Thymus (tissue), 11 donors: ENCODE measurements around the gene SOD2. TPM values are rescaled to one million over a fixed set of nuclear protein-coding genes. Genes with fewer than 3 reads are reported as not detected.
"Not testable (repeated sequence)": the region's sequence is repeated elsewhere in the genome, so short reads cannot be mapped to it uniquely, and the experiment has no call there.

Source experiments
- DNase-seq, 9 donors: peaks; one replicate each; pipeline ENCODE4 v3.0.0-alpha.2; 2013; ENCODE audit warnings: low spot score in 9 of 9, low read depth in 6 of 9, missing footprints in 1 of 9
- H3K27ac ChIP-seq, 2 donors: one replicate each; pipeline ENCODE4 v1.5.1; 2013; ENCODE audit warnings: control low read depth in 1 of 2, low read depth in 1 of 2, low read length in 1 of 2, mild to moderate bottlenecking in 1 of 2, moderate library complexity in 1 of 2
- H3K27me3 ChIP-seq, 2 donors: one replicate each; pipeline ENCODE4 v1.5.1; 2013; ENCODE audit warnings: low read length in 1 of 2; ENCODE audit not compliant: control insufficient read depth in 2 of 2, insufficient read depth in 1 of 2
- H3K36me3 ChIP-seq, 2 donors: one replicate each; pipeline ENCODE4 v1.5.1; 2013; ENCODE audit warnings: low read length in 1 of 2, mild to moderate bottlenecking in 1 of 2, moderate library complexity in 1 of 2; ENCODE audit not compliant: control insufficient read depth in 2 of 2, insufficient read depth in 2 of 2
- H3K4me1 ChIP-seq, 2 donors: one replicate each; pipeline ENCODE4 v1.5.1; 2013; ENCODE audit warnings: low read length in 2 of 2; ENCODE audit not compliant: control insufficient read depth in 2 of 2, insufficient read depth in 2 of 2
- H3K4me3 ChIP-seq, 2 donors: one replicate each; pipeline ENCODE4 v1.5.1; 2013; ENCODE audit warnings: low read length in 2 of 2, control low read depth in 1 of 2, mild to moderate bottlenecking in 1 of 2
- H3K9me3 ChIP-seq, 2 donors: one replicate each; pipeline ENCODE4 v1.5.1; 2013; ENCODE audit warnings: low read length in 1 of 2, mild to moderate bottlenecking in 1 of 2; ENCODE audit not compliant: control insufficient read depth in 2 of 2, insufficient read depth in 1 of 2
- WGBS: extraction: QIAGEN DNeasy Blood & Tissue Kit; methylation state at CpG from one replicate; pipeline ENCODE4 v1.1.7; 2013; 5-methylcytosine and 5-hydroxymethylcytosine counted together
- polyA plus RNA-seq: library from polyadenylated mRNA; stranded (reverse); fragments of 200-250 nt; gene quantifications from one replicate; pipeline ENCODE4 v1.2.3, GENCODE V29; 2013
- total RNA-seq: library from RNA; stranded (reverse); fragments of 120-200 nt; gene quantifications from one replicate; pipeline ENCODE4 v1.2.4, GENCODE V29; 2013
- donor health status: healthy.

SOD2 gene
- total and polyA plus RNA-seq, 2 donors: 68.0 to 759 TPM

GRCh38 chr6:159691133-159691962, 1.7 kb downstream of the SOD2 start:
- Histone ChIP-seq H3K4me3 (peak overlapping the region; percentile 69 to 86), H3K4me1 (peaks cover 12 to 27% of the 10 kb centered on the region in 2 donors), H3K36me3 (peaks cover 12 to 21% of the 10 kb centered on the region in 2 donors), H3K27me3 (no peaks in the 10 kb centered on the region), H3K9me3 (peaks cover 0 to 3% of the 10 kb centered on the region in 2 donors), H3K27ac (peak overlapping the region; percentile 20 to 39)
- 24% methylated on average over 11 of the region's 11 CpGs for WGBS
- peak in 8 of 9 donors; percentile 56 to 87 (median 62) for DNase-seq

DNA sequence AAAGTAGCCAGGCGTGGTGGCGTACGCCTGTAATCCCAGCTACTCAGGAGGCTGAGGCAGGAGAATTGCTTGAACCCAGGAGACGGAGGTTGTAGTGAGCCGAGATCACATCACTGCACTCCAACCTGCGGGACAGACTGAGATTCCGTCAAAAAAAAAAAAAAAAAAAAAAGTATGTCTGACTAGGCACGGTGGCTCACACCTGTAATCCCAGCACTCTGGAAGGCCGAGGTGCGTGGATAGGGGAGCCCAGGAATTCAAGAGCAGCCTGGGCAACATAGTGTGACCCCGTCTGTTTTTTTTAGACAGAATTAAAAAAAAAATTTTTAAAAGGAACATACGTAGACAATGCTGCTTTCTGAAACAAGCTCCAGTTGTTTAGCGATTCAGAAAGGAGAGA, 2.9 kb downstream of the SOD2 start:
- not testable (repeated sequence) for H3K27ac ChIP-seq, H3K4me3 ChIP-seq, H3K27me3 ChIP-seq, DNase-seq, H3K9me3 ChIP-seq
- H3K4me1 ChIP-seq: peaks cover 12 to 27% of the 10 kb centered on the region in 2 donors
- H3K36me3 ChIP-seq: peaks cover 12 to 27% of the 10 kb centered on the region in 2 donors
- 98% methylated on average over 13 of the region's 13 CpGs for WGBS

- peaks cover 13 to 32% of the 10 kb centered on the region in 2 donors for H3K36me3 ChIP-seq
- H3K9me3 ChIP-seq: peaks cover 0 to 3% of the 10 kb centered on the region in 2 donors
- H3K4me1 ChIP-seq: peaks cover 4 to 17% of the 10 kb centered on the region in 2 donors
- no peak overlapping the region for H3K4me3 ChIP-seq
- no peaks in the 10 kb centered on the region for H3K27me3 ChIP-seq
- no peak for DNase-seq
- no peak overlapping the region for H3K27ac ChIP-seq
- 87% methylated on average over 6 of the region's 6 CpGs for WGBS
Measured at GRCh38 chr6:159689001-159689400, 4.0 kb downstream of the SOD2 start.

DNA sequence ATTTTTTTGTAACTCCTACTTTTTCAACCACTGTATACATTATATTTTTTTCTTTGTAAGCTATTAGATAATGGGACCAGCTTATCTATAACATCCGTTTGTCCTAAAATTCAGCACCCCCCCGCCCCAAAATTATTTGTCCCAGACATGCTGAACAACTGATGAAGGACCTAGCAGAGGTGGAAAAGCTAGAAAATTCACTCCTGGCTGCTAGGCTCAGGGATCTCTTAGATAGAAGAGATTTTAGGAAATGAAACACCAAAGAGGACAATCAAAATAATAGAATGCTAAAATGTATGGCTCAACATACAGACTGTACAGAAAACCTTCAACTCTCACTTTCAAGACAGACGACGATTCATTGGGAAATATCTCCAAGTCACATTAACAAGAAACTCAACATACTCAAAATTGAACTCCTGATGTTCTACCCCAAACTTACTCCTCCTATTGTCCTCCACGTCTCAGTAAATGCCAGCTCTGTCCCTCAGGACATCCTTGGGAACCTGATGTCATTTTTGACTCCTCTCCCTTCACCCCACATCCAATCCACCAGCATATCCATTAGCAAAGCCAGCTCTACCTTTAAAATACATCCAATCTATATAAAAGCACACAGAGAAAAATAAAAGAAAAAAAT, 4.7 kb downstream of the SOD2 start:
- H3K36me3 ChIP-seq: peaks cover 17 to 39% of the 10 kb centered on the region in 2 donors
- WGBS: 95% methylated on average over 5 of the region's 5 CpGs
- H3K27ac ChIP-seq: no peak overlapping the region

DNA sequence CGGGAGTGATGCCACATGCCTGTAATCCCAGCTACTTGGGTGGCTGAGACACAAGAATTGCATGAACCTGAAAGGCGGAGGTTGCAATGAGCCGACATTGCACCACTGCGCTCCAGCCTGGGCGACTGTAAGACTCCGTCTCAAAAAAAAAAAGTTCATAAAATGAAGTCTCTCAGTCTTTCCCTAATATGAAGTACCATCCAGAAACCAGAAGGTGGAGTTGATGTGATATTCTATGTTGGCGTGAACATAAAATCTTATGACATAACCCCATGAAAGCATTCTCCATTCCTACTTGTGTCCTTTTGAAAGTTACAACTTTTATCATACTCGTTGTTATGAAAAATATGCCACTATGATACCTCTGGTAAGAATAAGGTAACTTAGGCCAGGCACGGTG, 5.7 kb downstream of the SOD2 start:
- Histone ChIP-seq H3K4me1 (peaks cover 3 to 10% of the 10 kb centered on the region in 2 donors), H3K36me3 (peaks cover 21 to 45% of the 10 kb centered on the region in 2 donors), H3K4me3 (no peak overlapping the region), H3K27ac (no peak overlapping the region), H3K9me3 (no peaks in the 10 kb centered on the region), H3K27me3 (no peaks in the 10 kb centered on the region)
- DNase-seq: no peak
- 97% methylated on average over 9 of the region's 9 CpGs for WGBS

More for the DNA sequence above, 4.7 kb downstream of the SOD2 start:
- DNase-seq: no peak
- Histone ChIP-seq H3K27me3 (no peaks in the 10 kb centered on the region), H3K9me3 (peaks cover 0 to 1% of the 10 kb centered on the region in 2 donors), H3K4me3 (no peak overlapping the region), H3K4me1 (peaks cover 3 to 12% of the 10 kb centered on the region in 2 donors)

- no peaks in the 10 kb centered on the region for H3K9me3 ChIP-seq
- no peaks in the 10 kb centered on the region for H3K27me3 ChIP-seq
- no peak overlapping the region for H3K27ac ChIP-seq
- DNase-seq: no peak
- 35% methylated on average over 3 of the region's 3 CpGs for WGBS
- no peak overlapping the region for H3K4me3 ChIP-seq
- H3K36me3 ChIP-seq: peaks cover 22 to 46% of the 10 kb centered on the region in 2 donors
- peaks cover under 1 to 4% of the 10 kb centered on the region in 2 donors for H3K4me1 ChIP-seq
Measured at GRCh38 chr6:159686703-159687102, 6.3 kb downstream of the SOD2 start.

GRCh38 chr6:159686040-159686439, 7.0 kb downstream of the SOD2 start:
- no peaks in the 10 kb centered on the region for H3K9me3 ChIP-seq
- peaks cover 29 to 49% of the 10 kb centered on the region in 2 donors for H3K36me3 ChIP-seq
- H3K27me3 ChIP-seq: no peaks in the 10 kb centered on the region
- H3K27ac ChIP-seq: no peak overlapping the region
- H3K4me3 ChIP-seq: no peak overlapping the region
- DNase-seq: no peak
- peaks cover 0 to under 1% of the 10 kb centered on the region in 2 donors for H3K4me1 ChIP-seq
- WGBS: 88% methylated on average over 5 of the region's 5 CpGs

GRCh38 chr6:159684013-159684304, 9.1 kb downstream of the SOD2 start:
- no peak for DNase-seq

GRCh38 chr6:159682810-159683209, 10.2 kb downstream of the SOD2 start:
- no peak overlapping the region for H3K4me3 ChIP-seq
- no peaks in the 10 kb centered on the region for H3K4me1 ChIP-seq
- H3K27ac ChIP-seq: no peak overlapping the region
- H3K36me3 ChIP-seq: peaks cover 30 to 42% of the 10 kb centered on the region in 2 donors
- H3K27me3 ChIP-seq: no peaks in the 10 kb centered on the region
- no peak for DNase-seq
- no peaks in the 10 kb centered on the region for H3K9me3 ChIP-seq
- WGBS: 100% methylated on average over 1 of the region's 1 CpG

More at GRCh38 chr6:159684013-159684304, 9.1 kb downstream of the SOD2 start:
- Histone ChIP-seq H3K9me3 (no peaks in the 10 kb centered on the region), H3K27me3 (no peaks in the 10 kb centered on the region), H3K4me3 (no peak overlapping the region), H3K36me3 (peaks cover 30 to 48% of the 10 kb centered on the region in 2 donors), H3K27ac (no peak overlapping the region), H3K4me1 (no peaks in the 10 kb centered on the region)
- WGBS: 97% methylated on average over 1 of the region's 1 CpG
